ENCODE data around the gene COL4A2.
"Not testable (repeated sequence)": the region's sequence is repeated elsewhere in the genome, so short reads cannot be mapped to it uniquely, and the experiment has no call there.

The COL4A2 gene

GRCh38 chr13:110490009-110490770, 183.1 kb downstream of the COL4A2 start:
- Histone ChIP-seq H3K9me3 (ENCODE audit: control insufficient read depth, insufficient read depth, low read length) (no peaks in the 10 kb centered on the region), H3K36me3 (ENCODE audit: insufficient read depth, low read length) (peaks cover 19% of the 10 kb centered on the region), H3K4me1 (ENCODE audit: insufficient read depth, low read length) (peaks cover 23% of the 10 kb centered on the region), H3K9ac (ENCODE audit: low read depth, low read length) (no peak overlapping the region)

GRCh38 chr13:110491869-110492678, 185.0 kb downstream of the COL4A2 start:
- no peak overlapping the region for H3K9ac ChIP-seq (ENCODE audit: low read depth, low read length)
- H3K9me3 ChIP-seq (ENCODE audit: control insufficient read depth, insufficient read depth, low read length) = no peaks in the 10 kb centered on the region
- H3K4me1 ChIP-seq (ENCODE audit: insufficient read depth, low read length) = peaks cover 12% of the 10 kb centered on the region
- peaks cover 30% of the 10 kb centered on the region for H3K36me3 ChIP-seq (ENCODE audit: insufficient read depth, low read length)

- Histone ChIP-seq H3K9me3 (ENCODE audit: control insufficient read depth, insufficient read depth, low read length) (no peaks in the 10 kb centered on the region), H3K9ac (ENCODE audit: low read depth, low read length) (no peak overlapping the region), H3K36me3 (ENCODE audit: insufficient read depth, low read length) (peaks cover 37% of the 10 kb centered on the region), H3K4me1 (ENCODE audit: insufficient read depth, low read length) (peaks cover 4% of the 10 kb centered on the region; the same call in 1 of the 2 replicates)
Measured at GRCh38 chr13:110492679-110493593, 185.9 kb downstream of the COL4A2 start.

GRCh38 chr13:110493613-110494012, 186.5 kb downstream of the COL4A2 start:
- H3K9me3 ChIP-seq (ENCODE audit: control insufficient read depth, insufficient read depth, low read length) = no peaks in the 10 kb centered on the region
- no peak overlapping the region for H3K9ac ChIP-seq (ENCODE audit: low read depth, low read length)
- H3K36me3 ChIP-seq (ENCODE audit: insufficient read depth, low read length) = peaks cover 44% of the 10 kb centered on the region
- H3K4me1 ChIP-seq (ENCODE audit: insufficient read depth, low read length) = no peaks in the 10 kb centered on the region

GRCh38 chr13:110495376-110495775, 188.3 kb downstream of the COL4A2 start:
- Histone ChIP-seq H3K36me3 (ENCODE audit: insufficient read depth, low read length) (peaks cover 51% of the 10 kb centered on the region), H3K9ac (ENCODE audit: low read depth, low read length) (no peak overlapping the region), H3K9me3 (ENCODE audit: control insufficient read depth, insufficient read depth, low read length) (no peaks in the 10 kb centered on the region), H3K4me1 (ENCODE audit: insufficient read depth, low read length) (no peaks in the 10 kb centered on the region)

GRCh38 chr13:110495881-110496280, 188.8 kb downstream of the COL4A2 start:
- Histone ChIP-seq H3K9ac (ENCODE audit: low read depth, low read length) (no peak overlapping the region), H3K4me1 (ENCODE audit: insufficient read depth, low read length) (no peaks in the 10 kb centered on the region), H3K36me3 (ENCODE audit: insufficient read depth, low read length) (peaks cover 50% of the 10 kb centered on the region), H3K9me3 (ENCODE audit: control insufficient read depth, insufficient read depth, low read length) (no peaks in the 10 kb centered on the region)

- no peak overlapping the region for H3K9ac ChIP-seq (ENCODE audit: low read depth, low read length)
- H3K9me3 ChIP-seq (ENCODE audit: control insufficient read depth, insufficient read depth, low read length) = no peaks in the 10 kb centered on the region
- no peaks in the 10 kb centered on the region for H3K4me1 ChIP-seq (ENCODE audit: insufficient read depth, low read length)
- H3K36me3 ChIP-seq (ENCODE audit: insufficient read depth, low read length) = peaks cover 52% of the 10 kb centered on the region
Measured at GRCh38 chr13:110496281-110496680, 189.2 kb downstream of the COL4A2 start.

- Histone ChIP-seq H3K4me1 (ENCODE audit: insufficient read depth, low read length) (no peaks in the 10 kb centered on the region), H3K9me3 (ENCODE audit: control insufficient read depth, insufficient read depth, low read length) (no peaks in the 10 kb centered on the region), H3K36me3 (ENCODE audit: insufficient read depth, low read length) (peaks cover 51% of the 10 kb centered on the region), H3K9ac (ENCODE audit: low read depth, low read length) (no peak overlapping the region)
Measured at GRCh38 chr13:110497003-110497402, 189.9 kb downstream of the COL4A2 start.

- H3K9ac ChIP-seq (ENCODE audit: low read depth, low read length); H3K4me1 ChIP-seq (ENCODE audit: insufficient read depth, low read length); H3K9me3 ChIP-seq (ENCODE audit: control insufficient read depth, insufficient read depth, low read length): not testable (repeated sequence)
- peaks cover 51% of the 10 kb centered on the region for H3K36me3 ChIP-seq (ENCODE audit: insufficient read depth, low read length)
Measured at GRCh38 chr13:110497896-110498295, 190.8 kb downstream of the COL4A2 start.

- Histone ChIP-seq H3K9me3 (ENCODE audit: control insufficient read depth, insufficient read depth, low read length) (no peaks in the 10 kb centered on the region), H3K9ac (ENCODE audit: low read depth, low read length) (no peak overlapping the region), H3K36me3 (ENCODE audit: insufficient read depth, low read length) (peaks cover 55% of the 10 kb centered on the region), H3K4me1 (ENCODE audit: insufficient read depth, low read length) (no peaks in the 10 kb centered on the region)
Measured at GRCh38 chr13:110498327-110498726, 191.2 kb downstream of the COL4A2 start.

- no peaks in the 10 kb centered on the region for H3K9me3 ChIP-seq (ENCODE audit: control insufficient read depth, insufficient read depth, low read length)
- H3K9ac ChIP-seq (ENCODE audit: low read depth, low read length) = no peak overlapping the region
- peaks cover 57% of the 10 kb centered on the region for H3K36me3 ChIP-seq (ENCODE audit: insufficient read depth, low read length)
Measured at GRCh38 chr13:110498765-110499164, 191.7 kb downstream of the COL4A2 start.

GRCh38 chr13:110499621-110500281, 192.7 kb downstream of the COL4A2 start:
- H3K9ac ChIP-seq (ENCODE audit: low read depth, low read length) = no peak overlapping the region
- peaks cover 55% of the 10 kb centered on the region for H3K36me3 ChIP-seq (ENCODE audit: insufficient read depth, low read length)
- H3K9me3 ChIP-seq (ENCODE audit: control insufficient read depth, insufficient read depth, low read length) = no peaks in the 10 kb centered on the region
- H3K4me1 ChIP-seq (ENCODE audit: insufficient read depth, low read length) = no peaks in the 10 kb centered on the region

More at GRCh38 chr13:110498765-110499164, 191.7 kb downstream of the COL4A2 start:
- no peaks in the 10 kb centered on the region for H3K4me1 ChIP-seq (ENCODE audit: insufficient read depth, low read length)

- no peaks in the 10 kb centered on the region for H3K4me1 ChIP-seq (ENCODE audit: insufficient read depth, low read length)
- H3K9ac ChIP-seq (ENCODE audit: low read depth, low read length) = no peak overlapping the region
- H3K36me3 ChIP-seq (ENCODE audit: insufficient read depth, low read length) = peaks cover 53% of the 10 kb centered on the region
- H3K9me3 ChIP-seq (ENCODE audit: control insufficient read depth, insufficient read depth, low read length) = no peaks in the 10 kb centered on the region
Measured at GRCh38 chr13:110500341-110500740, 193.3 kb downstream of the COL4A2 start.

- Histone ChIP-seq H3K9me3 (ENCODE audit: control insufficient read depth, insufficient read depth, low read length) (no peaks in the 10 kb centered on the region), H3K9ac (ENCODE audit: low read depth, low read length) (no peak overlapping the region), H3K4me1 (ENCODE audit: insufficient read depth, low read length) (no peaks in the 10 kb centered on the region), H3K36me3 (ENCODE audit: insufficient read depth, low read length) (peaks cover 50% of the 10 kb centered on the region)
Measured at GRCh38 chr13:110501188-110501587, 194.1 kb downstream of the COL4A2 start.
